Stimulated activated naive CD8-positive, alpha-beta T cell treated with anti-CD3 and anti-CD28 coated beads, Interleukin-15, Interleukin-2, amounts not matched to agents 100 U/mL and 50 U/mL, for 24 hours (primary cell): Measurements from ENCODE around the gene ST14.
"Not testable (repeated sequence)": the region's sequence is repeated elsewhere in the genome, so short reads cannot be mapped to it uniquely, and the experiment has no call there.

Source experiments
- ATAC-seq: fragments of 150-1000 bp; cut with Tn5 transposase; one replicate; pipeline ENCODE4 v1.10.0; 2021
- DNase-seq: peaks from one replicate; pipeline ENCODE4 v3.0.0; 2021

ST14 gene

GRCh38 chr11:130237282-130238006 is 77.9 kb downstream of the ST14 start:
- ATAC-seq (no peak), DNase-seq (no peak)

GRCh38 chr11:130241713-130242112 is 82.1 kb downstream of the ST14 start:
- no peak for ATAC-seq
- DNase-seq, result no peak

- DNase-seq (no peak), ATAC-seq (no peak)
Observed at GRCh38 chr11:130243816-130244215, 84.2 kb downstream of the ST14 start.

- ATAC-seq (no peak), DNase-seq (no peak)
Observed at GRCh38 chr11:130244848-130245247, 85.3 kb downstream of the ST14 start.

GRCh38 chr11:130245375-130245774 is 85.8 kb downstream of the ST14 start:
- not testable (repeated sequence) for ATAC-seq, DNase-seq

- no peak for ATAC-seq
- no peak for DNase-seq
Observed at GRCh38 chr11:130246270-130246669, 86.7 kb downstream of the ST14 start.

- ATAC-seq (no peak), DNase-seq (no peak)
Observed at GRCh38 chr11:130246738-130247137, 87.2 kb downstream of the ST14 start.

- no peak for DNase-seq
- no peak for ATAC-seq
Observed at GRCh38 chr11:130247319-130247718, 87.7 kb downstream of the ST14 start.

- ATAC-seq, result no peak
- DNase-seq, result no peak
Observed at GRCh38 chr11:130249371-130249770, 89.8 kb downstream of the ST14 start.

- DNase-seq, ATAC-seq: not testable (repeated sequence)
Observed at GRCh38 chr11:130249929-130250328, 90.3 kb downstream of the ST14 start.

- not testable (repeated sequence) for DNase-seq, ATAC-seq
Observed at GRCh38 chr11:130251763-130252162, 92.2 kb downstream of the ST14 start.
